NCI-H524 treated with DMSO at 0.1 percent for 48 hours (cell line): ENCODE measurements around the gene ZC3H7A.

Experiments used
- DNase-seq: peaks from one replicate; lab custom pipeline; 2025; lab: John Stamatoyannopoulos, UW

ZC3H7A gene

DNA sequence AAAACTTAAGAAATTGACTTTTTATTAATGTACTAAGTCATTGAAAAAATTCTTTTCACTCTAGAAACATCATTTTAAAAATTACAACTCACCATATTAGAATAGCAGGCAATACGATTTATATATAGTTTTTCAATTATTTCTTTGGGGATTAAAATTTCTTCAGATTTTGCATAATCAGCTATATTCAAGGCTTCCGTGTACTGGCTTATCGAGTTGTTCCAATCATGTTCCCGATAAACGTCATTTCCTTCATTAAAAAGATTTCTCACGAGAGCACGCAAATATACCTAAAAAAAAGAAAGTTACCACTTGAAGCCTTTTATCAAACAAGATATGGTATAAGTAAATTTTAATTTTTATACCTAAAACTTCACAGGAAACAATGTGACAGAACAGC lies 18.0 kb downstream of the ZC3H7A start:
- no peak for DNase-seq

DNA sequence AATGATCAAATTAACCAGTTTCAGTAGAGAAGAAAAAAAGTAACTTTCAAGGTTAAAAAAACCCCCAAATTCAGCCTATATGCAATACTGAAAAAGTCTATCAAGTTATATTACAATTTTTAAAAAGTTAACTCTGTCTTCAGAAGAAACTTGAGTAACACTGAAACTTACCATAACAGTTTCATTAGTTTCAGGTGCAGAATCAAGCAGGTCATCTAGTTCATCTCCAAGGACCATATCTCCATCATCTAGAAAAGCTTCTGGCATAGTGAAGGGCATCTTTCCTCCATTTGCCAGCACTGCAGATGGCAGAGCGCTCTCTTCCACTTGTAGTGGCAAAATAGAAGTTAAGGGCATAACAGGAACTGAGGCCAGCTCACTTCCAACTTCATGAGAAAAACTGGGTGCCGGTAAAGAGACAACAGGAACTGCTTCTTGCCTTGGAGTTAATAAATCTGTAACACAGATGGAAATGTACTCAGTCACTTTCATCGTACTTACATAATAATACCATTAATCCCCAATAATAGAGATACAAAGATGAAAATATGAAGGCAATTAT lies 22.9 kb downstream of the ZC3H7A start:
- DNase-seq, result no peak

DNA sequence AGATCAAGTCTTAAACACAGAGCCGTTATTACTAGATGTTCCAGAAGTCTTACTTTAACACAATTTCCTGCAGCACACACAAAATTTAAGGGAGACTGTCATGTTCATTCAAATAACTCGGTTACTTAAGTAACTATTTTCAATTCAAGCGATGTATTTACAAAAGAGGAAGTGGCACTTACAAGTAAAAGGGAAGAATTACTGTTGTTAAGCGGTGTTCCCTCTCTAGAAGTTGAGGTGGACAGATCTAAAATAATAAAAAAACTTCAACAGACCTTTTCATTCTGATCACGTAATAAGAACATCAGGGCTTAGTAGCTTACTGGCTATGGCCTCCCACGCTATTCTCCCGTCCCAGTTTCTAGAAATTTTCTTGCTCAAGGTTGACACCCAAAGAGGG lies 28.2 kb downstream of the ZC3H7A start:
- no peak for DNase-seq

DNA sequence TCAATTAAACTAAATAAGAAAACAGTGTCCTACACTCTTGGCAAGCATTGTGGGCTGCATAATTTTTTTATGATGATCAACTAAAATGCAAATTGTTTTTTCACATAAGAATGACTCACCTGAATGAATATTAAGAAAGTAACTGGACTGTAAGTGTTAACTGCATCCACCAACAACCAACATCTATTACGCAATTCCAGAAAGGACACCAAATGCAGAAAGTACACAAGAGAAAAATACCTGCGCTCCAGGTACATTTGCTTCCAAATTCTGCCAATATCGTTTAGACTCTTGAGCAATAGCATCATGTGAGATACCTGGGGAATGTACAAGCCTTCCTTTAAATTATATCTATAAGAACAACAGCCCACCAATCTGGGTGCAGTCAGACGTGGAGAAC lies 34.6 kb downstream of the ZC3H7A start:
- no peak for DNase-seq

DNA sequence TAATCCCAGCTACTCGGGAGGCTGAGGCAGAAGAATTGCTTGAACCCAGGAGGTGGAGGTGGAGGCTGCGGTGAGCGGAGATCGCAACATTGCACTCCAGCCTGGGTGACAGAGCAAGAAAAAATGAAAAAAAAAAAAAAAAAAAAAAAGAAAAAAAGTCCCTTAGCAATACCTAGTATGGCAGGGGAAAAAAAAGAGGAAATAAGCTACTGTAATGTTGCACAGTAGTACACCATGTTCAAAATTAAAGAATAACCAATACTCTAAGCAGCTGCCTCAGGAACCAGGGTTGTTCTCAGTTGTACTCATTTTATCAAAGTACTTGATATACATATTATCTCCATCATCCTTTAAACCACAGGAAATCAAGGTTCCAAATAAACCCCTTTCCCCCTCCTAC lies 37.1 kb downstream of the ZC3H7A start:
- DNase-seq, result no peak

DNA sequence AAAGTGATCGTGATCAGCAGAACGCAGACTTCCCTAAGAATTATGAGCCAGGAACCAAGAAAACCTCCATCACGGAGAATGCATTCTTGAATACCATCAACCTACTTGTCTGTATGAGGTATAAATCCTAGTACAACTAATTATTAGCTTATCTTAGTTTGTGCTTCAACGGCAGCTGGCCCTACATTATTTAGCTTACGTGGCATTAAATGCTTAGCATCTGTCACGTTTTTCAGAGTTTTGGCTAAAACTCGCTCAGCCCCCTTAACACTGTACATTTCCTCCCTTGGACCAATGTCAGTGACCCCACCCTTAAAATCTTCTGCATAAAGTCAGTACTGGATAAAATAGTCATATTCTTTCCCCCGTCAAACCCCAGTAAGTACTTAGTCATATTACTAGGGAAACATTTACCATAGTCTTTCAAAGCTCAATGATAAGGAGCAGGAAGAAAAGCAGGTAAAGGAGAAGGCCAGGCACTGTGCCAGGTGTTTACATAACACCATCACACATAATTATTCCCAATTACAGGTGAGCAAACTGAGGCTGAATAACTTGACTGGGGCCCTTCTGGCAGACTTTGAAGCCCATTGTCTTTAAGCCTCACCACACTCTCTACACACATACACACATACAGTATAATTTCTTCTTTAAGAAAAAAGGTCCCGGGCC lies 37.8 kb downstream of the ZC3H7A start:
- peak; percentile 91 for DNase-seq

DNA sequence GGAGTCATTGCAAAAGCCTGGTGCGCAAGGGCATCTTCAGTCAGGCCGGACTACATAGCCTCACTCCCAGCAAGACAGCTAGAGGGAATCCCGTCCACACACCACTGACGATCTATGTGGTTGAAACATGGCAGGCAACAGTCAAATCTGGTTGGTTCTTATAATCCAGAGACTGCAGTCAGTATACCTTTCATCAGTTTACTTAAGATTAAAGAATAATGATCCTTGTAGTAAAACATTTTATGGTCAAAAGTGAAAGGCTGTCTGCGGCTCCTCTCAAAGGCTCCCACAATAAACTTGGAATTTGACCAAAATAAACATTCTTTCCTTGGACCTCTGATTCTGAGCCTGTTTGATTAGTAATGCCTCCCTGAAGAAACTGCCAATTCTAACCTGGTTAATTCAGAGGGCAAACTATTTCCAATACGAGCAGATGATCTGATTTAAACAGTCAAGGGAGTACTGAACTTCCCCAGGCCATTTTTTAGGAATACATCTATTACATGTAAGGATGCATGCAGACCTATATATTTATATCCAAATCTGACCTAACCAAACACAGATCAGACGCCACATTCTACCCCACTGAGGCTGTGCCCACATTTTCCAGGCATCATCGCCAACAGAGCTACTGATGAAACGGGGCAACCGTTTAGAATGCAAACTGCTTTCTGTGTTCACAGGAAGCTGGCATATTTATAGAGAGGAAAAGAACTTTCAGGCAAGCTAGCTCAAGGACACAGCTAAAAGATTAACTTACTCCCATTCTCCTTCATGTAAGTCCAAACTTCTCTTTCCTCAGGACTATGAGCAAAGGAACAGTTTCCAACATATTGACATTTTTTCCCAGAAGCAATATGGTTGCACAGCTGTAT lies 39.1 kb downstream of the ZC3H7A start:
- DNase-seq, result no peak

DNA sequence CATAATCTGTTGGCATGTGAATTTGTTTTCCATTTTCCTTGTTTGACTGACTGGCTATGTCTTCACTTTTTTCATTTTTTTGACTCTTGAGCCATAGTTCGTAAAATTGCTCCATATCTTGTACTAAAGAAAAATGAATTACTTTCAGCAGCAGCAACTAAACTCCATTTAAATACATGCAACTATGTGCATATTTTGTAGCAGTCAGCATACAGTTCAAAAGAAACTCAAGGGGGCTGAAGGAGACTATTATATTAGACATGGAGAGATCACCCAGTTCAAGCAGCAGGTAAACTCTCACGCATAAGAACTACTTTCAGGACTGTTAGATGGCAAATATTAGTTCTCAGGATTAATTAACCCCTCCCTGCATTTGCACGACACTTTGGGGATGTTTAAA lies 40.8 kb downstream of the ZC3H7A start:
- DNase-seq, result no peak

DNA sequence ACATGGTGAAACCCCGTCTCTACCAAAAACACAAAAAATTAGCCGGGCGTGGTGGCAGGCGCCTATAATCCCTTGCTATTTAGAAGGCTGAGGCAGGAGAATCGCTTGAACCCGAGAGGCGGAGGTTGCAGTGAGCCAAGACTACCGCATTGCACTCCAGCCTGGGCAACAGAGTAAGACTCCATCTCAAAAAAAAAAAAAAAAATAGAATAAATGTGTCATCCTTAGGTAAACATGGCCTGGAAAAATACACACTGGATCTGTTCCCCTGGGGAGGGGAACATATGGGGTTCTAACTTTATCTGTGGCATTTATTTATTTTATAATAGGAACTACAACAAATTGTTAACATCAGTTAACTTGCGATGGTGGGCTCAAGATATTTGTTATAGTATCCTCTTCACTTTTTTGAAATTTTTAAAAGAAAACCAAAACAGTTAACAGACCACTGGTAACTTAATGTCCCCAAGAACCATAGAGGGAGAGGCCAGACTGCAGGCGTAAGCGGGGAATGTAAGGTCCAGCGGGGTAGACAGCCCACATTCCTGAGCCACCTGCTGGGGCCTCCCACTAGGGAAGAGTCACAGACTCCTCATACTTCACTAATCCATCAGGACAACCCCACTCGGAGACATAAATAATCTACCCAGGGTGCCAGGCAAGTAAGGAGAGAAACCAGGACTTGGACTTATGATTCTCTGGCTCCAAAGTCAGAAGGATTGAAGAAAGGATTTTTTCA lies 41.9 kb downstream of the ZC3H7A start:
- DNase-seq, result no peak

DNA sequence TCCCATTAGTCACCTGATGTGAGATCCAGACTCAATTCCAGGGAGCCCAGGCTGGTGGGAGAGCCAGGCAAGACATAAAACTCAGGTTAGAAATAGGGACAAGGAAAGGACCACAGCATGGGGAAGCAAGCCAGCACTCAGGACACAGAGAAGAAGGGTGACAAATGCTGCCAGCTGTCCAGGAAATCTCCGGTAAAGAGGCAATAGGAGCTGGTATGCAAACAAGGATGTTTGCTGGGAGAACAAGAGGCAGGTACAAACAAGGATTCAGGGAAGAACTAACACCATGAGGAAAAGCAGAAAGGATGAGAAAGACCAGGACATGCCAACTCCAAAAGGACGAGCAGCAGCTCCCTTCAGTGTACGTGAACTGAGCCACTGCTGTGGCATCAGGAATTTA lies 44.2 kb downstream of the ZC3H7A start:
- DNase-seq, result no peak

DNA sequence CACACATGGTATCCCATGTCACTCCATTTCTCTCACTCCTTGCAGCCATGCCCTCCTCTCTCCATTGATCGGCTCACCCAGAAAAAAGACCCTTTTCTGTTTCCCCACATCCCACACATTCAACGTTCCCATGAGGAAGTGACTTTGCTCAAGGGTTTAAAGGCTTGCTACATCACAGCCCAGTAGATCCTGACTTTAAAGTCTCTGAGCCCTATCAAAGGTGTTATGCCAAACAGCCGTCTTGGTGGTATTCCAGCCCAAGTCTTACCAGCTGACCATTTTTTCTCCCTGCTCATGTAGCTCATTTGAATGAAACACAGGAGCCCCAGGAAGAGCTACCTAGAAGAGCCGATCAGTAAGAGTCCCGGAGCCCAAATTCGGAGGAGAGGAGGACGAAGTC lies 47.0 kb downstream of the ZC3H7A start:
- no peak for DNase-seq

DNA sequence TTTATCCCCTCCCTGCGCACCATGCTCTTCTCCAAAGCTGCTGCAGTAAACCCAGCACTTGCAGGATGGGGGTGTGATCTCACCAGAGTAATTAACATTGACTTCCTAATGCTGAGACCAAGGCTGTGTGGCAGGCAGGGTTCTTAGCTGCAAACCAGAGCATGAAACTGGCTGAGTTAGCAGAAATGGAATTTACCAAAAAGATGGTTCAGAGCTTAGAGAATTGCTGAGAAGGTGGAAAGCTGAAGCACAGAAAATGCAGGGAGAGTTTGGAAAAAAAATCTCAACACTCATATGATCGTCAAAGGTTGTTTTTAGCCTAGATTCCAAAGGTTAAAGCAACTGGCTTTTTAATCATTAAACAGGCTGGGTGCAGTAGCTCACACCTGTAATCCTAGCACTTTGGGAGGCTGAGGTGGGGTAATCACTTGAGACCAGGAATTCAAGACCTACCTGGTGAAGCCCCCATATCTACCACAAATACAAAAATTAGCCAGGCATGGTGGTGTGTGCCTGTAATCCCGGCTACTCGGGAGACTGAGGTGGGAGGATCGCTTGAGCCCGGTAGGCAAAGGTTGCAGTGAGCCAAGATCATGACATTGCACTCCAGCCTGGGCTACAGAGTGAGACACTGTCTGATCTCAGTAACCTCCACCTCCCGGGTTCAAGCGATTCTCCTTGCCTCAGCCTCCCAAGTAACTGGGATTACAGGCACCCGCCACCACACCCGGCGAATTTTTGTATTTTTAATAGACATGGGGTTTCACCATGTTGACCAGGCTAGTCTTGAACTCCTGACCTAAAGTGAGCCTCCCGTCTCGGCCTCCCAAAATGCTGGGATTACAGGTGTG lies 48.4 kb downstream of the ZC3H7A start:
- no peak for DNase-seq

DNA sequence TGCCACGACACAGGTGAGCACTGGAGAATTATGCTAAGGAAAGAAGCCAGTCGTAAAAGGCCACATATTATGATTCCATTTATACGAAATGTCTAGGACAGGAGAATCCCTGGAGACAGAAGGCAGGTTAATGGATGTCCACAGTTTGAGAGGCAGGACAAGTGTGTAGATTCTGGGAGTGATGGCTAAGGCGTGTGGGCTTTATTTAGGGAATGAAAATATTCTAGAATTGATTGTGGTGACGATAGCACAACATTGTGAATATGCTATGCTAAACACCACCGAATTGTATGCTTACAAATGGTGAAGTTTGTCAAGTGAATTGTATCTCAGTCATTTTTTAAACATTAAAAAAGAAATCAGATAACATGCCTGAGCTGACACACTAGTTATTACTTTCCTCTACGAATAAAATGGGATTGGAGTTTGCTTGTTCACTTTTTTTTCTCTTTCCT lies 49.1 kb downstream of the ZC3H7A start:
- no peak for DNase-seq

DNA sequence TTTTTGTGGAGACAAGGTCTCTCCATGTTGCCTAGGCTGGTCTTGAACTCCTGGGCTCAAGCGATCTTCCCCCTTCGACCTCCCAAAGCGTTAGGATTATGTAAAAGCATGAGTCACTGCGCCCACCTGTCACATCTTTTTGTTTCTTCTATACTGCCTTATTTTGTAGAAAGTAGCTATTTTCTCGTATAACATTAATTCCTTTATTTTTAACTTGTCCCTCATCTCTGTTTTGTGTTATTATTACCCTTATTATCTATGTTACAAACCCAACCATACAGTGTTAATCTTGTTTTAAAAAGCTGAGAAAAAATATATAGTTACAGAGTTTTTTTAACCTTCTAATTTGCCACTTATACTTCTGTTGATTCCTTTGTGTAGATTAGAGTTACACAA lies 53.0 kb downstream of the ZC3H7A start:
- DNase-seq, result no peak

DNA sequence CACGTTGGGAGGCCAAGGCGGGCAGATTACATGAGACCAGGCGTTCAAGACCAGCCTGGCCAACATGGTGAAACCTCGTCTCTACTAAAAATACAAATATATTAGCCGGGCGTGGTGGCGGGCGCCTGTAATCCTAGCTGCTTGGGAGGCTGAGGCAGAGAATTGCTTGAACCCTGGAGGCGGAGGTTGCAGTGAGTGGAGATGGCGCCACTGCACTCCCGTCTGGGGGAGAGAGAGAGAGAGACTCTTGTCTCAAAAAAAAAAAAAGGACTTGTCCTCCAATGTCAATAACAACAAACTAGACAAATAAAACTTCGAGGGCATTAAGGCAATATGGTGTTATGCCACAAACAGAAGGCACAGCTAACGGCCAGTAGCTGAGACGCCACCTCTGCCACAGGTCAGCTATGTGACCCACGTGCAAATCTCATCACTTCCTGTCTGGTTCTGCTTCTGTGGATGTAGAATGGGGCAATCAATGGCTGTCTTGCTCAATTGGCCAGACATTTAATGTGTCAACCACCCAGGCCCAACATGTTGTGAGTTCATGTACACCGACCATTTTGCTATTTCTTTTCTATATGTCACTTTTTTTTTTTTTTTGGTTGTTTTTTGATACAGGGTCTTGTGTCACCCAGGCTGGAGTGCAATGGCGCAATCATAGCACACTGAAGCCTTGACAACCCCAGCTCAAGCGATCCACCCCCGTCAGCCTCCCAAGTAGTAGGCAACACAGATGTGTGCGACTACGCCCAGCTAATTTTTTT lies 53.6 kb downstream of the ZC3H7A start:
- no peak for DNase-seq

DNA sequence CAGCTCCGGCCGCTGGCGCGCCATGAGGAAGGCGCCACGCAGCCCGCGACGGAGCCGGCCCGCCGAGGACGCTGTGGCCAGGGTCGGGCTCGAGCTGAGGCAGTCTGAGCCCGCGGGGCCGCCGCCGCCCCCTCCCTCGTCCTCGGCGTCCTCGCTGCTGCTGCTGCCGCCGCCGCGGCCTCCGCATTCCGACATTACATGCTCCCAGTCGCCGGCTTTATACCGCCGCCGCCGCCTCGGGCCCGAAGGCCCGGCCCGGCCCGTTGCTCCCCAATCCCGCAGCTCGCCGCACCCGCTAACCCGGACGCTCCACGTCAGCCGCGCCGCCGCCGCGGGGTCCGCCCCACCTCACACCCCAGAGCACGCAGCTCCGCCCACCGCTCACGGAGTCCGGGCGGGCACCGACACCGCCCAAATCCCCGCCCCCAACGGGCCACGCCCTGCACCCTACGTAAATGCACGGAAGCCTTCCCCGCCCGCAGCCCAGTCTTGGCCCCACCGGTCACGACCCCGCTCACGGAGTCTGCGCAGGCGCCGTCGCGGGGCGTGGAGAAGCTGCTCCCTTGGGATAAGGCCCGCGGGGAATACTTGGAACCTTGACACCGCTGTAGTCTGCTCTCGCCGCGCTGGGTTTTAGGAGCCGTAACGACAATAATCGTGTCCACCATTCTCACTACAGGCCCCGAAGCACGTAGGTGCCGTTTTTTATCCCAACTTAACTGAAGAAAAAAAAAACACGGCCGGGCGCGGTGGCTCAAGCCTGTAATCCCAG lies 54.3 kb downstream of the ZC3H7A start, which contains the start of gene TXNDC11:
TSS of gene TXNDC11 (minus strand) at position 322 of the 772 bp plus-strand sequence. CDS start at position 195, 127 bp downstream.
- DNase-seq, result peak; percentile 87

DNA sequence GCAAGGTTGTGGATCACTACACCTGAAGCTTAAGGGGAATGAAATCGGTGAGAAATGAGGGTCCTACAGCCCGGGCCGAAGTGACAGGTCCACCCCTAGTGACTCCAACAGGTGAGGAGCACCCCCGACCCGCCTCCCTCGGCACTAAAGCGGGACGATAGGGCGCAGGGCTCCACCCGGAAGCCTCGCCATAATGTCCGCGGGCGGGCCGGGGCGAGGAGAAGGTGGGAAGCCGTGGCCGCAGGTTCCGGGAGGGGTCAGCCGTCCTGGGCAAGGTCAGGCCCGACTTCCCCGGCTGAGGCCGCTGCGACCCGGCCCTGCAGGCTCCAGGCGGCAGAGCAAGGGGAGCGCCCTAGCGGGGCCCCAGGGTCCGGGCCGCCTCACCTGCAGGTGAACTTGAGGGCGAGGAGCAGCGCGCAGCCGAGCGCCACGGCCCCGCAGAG lies 54.9 kb downstream of the ZC3H7A start:
- no peak for DNase-seq

DNA sequence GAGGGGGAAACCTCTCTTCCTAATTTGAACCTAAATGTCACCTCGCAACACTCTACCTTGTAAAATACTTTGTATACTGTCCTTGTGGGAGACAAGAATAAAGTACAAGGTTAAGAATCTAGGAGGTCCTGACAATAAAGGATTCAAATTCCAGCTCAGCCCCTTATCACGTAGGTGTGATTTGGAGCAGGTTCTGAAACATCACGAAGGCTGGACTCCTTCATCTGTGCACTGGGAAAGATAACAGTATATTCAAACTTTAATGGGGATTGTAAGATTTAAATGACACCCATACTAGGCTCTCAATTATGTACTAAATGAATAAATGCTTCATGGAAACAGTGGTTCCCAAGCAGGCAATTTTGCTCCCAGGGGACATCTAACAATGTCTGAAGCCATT lies 56.5 kb downstream of the ZC3H7A start:
- DNase-seq, result no peak

DNA sequence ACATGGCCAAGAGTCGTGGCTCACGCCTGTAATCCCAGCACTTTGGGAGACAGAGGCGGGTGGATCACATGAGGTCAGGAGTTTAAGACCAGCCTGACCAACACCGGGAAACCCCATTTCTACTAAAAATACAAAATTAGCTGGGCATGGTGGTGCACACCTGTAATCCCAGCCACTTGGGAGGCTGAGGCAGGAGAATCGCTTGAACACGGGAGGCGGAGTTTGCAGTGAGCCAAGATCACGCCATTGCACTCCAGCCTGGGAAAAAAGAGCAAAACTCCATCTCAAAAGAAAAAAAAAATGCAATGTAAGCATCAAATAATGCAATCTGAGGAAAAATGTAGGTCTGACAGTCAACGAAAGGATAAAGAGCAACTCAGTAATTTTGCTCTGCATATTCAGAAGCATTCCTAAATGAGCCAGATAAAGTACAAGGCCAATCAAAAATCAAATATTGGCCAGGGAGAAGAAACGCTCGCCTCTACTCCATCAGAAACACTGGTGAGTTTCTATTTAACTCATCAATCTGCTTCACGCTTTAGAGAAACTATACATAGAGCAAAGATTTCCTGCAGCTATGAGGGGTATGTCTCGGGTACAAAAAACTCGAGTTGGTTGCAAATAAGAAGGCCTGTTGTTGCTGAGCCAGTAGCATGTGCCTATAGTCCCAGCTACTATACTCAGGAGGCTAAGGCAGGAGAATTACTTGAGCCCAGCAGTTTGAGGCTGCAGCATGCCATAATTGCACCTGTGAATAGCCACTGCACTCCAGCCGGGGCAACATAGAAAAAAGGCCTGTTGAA lies 58.1 kb downstream of the ZC3H7A start:
- no peak for DNase-seq
